A549 treated with AZD2906 at 1 μM for 4 hours (cell line): ENCODE data around the gene SLITRK3. TPM values are rescaled to one million over a fixed set of nuclear protein-coding genes. Genes with fewer than 3 reads are reported as not detected.

ENCODE experiments used
- total RNA-seq: library from RNA; stranded (reverse); fragments of 200-300 nt; extraction: Qiagen RNA extraction; gene quantifications from 5 replicates; pipeline ENCODE4 v1.2.3, GENCODE V29; 2022

SLITRK3 gene
- not detected in 5 replicates for total RNA-seq

GRCh38 chr3:165195640-165196576 lies at the start of gene SLITRK3:
SLITRK3 (minus strand) TSS chr3:165196384; CDS start chr3:165190830, 5,554 bp downstream.

Other genes with a start within 250 kb of the SLITRK3 start
- not detected in 5 replicates for gene SI, start 117.9 kb downstream of the SLITRK3 start, total RNA-seq